Neural progenitor cell (in vitro differentiated cells): ENCODE data around the gene ACER2. TPM values are rescaled to one million over a fixed set of nuclear protein-coding genes. Genes with fewer than 3 reads are reported as not detected.
A peak's percentile ranks its signal among the peaks of the same experiment; 100 is the strongest.

Experiments used
- DNase-seq: peaks from one replicate; pipeline ENCODE4 v3.0.0-alpha.2; 2016; ENCODE audit warnings: low spot score
- H2AFZ ChIP-seq: fragments of 200-600 bp; sonication (generic); replicated peaks from 2 replicates; pipeline ENCODE4 v1.6.1; 2016; ENCODE audit warnings: antibody characterized with exemption
- H3F3A ChIP-seq: fragments of 200-600 bp; sonication (generic); 2 replicates; pipeline ENCODE4 v1.6.1; 2016; ENCODE audit warnings: antibody characterized with exemption, low read depth
- H3K27ac ChIP-seq: fragments of 200-600 bp; sonication (generic); 2 replicates; pipeline ENCODE4 v1.5.1; 2016; ENCODE audit warnings: mild to moderate bottlenecking
- H3K27me3 ChIP-seq: fragments of 200-600 bp; sonication (generic); 2 replicates; pipeline ENCODE4 v1.6.1; 2016; ENCODE audit warnings: mild to moderate bottlenecking, moderate library complexity
- H3K36me3 ChIP-seq: fragments of 200-600 bp; sonication (generic); 2 replicates; pipeline ENCODE4 v1.5.1; 2016
- H3K4me1 ChIP-seq: fragments of 200-600 bp; sonication (generic); 2 replicates; pipeline ENCODE4 v1.6.1; 2016; ENCODE audit warnings: mixed run types
- H3K4me2 ChIP-seq: fragments of 200-600 bp; sonication (generic); 2 replicates; pipeline ENCODE4 v1.6.1; 2016
- H3K4me3 ChIP-seq: fragments of 200-600 bp; sonication (generic); 2 replicates; pipeline ENCODE4 v1.5.1; 2016
- H3K79me2 ChIP-seq: fragments of 200-600 bp; sonication (generic); 2 replicates; pipeline ENCODE4 v1.6.1; 2016; ENCODE audit warnings: low read depth
- H3K9ac ChIP-seq: fragments of 200-600 bp; sonication (generic); 2 replicates; pipeline ENCODE4 v1.6.1; 2016
- H3K9me3 ChIP-seq: fragments of 200-600 bp; sonication (generic); 2 replicates; pipeline ENCODE4 v1.5.1; 2016; ENCODE audit warnings: low read depth
- H4K20me1 ChIP-seq: fragments of 200-600 bp; sonication (generic); 2 replicates; pipeline ENCODE4 v1.6.1; 2016; ENCODE audit warnings: low read depth
- H3K27ac Mint-ChIP-seq: 3 replicates; pipeline ENCODE4 v1.8.0; 2021; ENCODE audit warnings: mixed read lengths
- H3K27me3 Mint-ChIP-seq: 2 replicates; pipeline ENCODE4 v1.8.0; 2022; ENCODE audit warnings: low read depth, mild to moderate bottlenecking, inconsistent platforms, moderate library complexity, mixed read lengths; ENCODE audit not compliant: insufficient read depth
- H3K36me3 Mint-ChIP-seq: 3 replicates; pipeline ENCODE4 v1.8.0; 2021; ENCODE audit warnings: mixed read lengths
- H3K4me1 Mint-ChIP-seq: 3 replicates; pipeline ENCODE4 v1.8.0; 2021; ENCODE audit warnings: mixed read lengths
- H3K4me3 Mint-ChIP-seq: 3 replicates; pipeline ENCODE4 v1.8.0; 2021; ENCODE audit warnings: mild to moderate bottlenecking, moderate library complexity, mixed read lengths
- H3K9me3 Mint-ChIP-seq: 3 replicates; pipeline ENCODE4 v1.8.0; 2020; ENCODE audit warnings: mixed read lengths
- EZH2 ChIP-seq: fragments of 200-600 bp; sonication (generic); IDR thresholded peaks from 2 replicates; pipeline ENCODE4 v1.6.1; 2017; ENCODE audit warnings: antibody characterized with exemption, mild to moderate bottlenecking, moderate library complexity
- EZH2phosphoT487 ChIP-seq: fragments of 200-600 bp; sonication (generic); IDR thresholded peaks from 2 replicates; pipeline ENCODE4 v1.6.1; 2017; ENCODE audit warnings: antibody characterized with exemption
- total RNA-seq: library from RNA; depleted of rRNA; stranded (reverse); fragments of >200 nt; gene quantifications from 2 replicates; pipeline ENCODE4 v1.2.3, GENCODE V29; 2015; ENCODE audit warnings: low replicate concordance
- TF ChIP-seq, protein P1 (sequence below): fragments of 200-600 bp; sonication (generic); IDR thresholded peaks from 2 replicates; pipeline ENCODE4 v1.5.1; 2017; ENCODE audit warnings: antibody characterized with exemption, mild to moderate bottlenecking

Gene ACER2
- total RNA-seq, 1 donor from 2014 or later, result 5.6 TPM

DNA sequence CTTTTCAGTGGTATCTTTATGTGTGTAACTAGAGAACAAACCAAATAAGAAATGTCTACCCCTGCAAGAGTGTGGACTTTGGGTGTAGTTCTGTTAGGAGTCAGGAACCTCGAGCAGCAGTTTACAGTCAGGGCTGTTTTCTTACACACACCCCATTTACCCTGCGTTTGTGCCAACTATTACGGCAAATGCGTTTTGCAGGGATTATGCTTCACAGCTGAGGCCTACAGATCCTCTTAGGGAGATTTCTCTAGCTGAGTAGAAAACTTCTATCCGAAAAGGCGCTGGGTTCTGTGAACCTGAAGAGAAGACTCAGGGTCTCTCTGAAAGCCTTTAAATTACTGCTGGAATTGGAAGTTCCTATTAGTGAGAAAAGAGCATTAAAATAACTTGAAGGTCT lies 51.4 kb downstream of the ACER2 start:
- no peak for DNase-seq
- peaks cover 11% of the 10 kb centered on the region for H3K4me1 ChIP-seq
- no peak overlapping the region for H3K27ac ChIP-seq
- Mint-ChIP-seq H3K27ac (no peak overlapping the region), H3K4me1 (peaks cover 16% of the 10 kb centered on the region), H3K27me3 (peaks cover 6% of the 10 kb centered on the region), H3K4me3 (no peak overlapping the region), H3K36me3 (no peaks in the 10 kb centered on the region), H3K9me3 (peaks cover 6% of the 10 kb centered on the region)
- H3K4me2 ChIP-seq, result no peak overlapping the region
- no peak overlapping the region for H2AFZ ChIP-seq
- no peaks in the 10 kb centered on the region for H3K79me2 ChIP-seq
- no peaks in the 10 kb centered on the region for H3K36me3 ChIP-seq
- H3K27me3 ChIP-seq, result no peaks in the 10 kb centered on the region
- no peaks in the 10 kb centered on the region for H4K20me1 ChIP-seq
- H3K4me3 ChIP-seq, result no peak overlapping the region
- TF ChIP-seq, protein P1, sequence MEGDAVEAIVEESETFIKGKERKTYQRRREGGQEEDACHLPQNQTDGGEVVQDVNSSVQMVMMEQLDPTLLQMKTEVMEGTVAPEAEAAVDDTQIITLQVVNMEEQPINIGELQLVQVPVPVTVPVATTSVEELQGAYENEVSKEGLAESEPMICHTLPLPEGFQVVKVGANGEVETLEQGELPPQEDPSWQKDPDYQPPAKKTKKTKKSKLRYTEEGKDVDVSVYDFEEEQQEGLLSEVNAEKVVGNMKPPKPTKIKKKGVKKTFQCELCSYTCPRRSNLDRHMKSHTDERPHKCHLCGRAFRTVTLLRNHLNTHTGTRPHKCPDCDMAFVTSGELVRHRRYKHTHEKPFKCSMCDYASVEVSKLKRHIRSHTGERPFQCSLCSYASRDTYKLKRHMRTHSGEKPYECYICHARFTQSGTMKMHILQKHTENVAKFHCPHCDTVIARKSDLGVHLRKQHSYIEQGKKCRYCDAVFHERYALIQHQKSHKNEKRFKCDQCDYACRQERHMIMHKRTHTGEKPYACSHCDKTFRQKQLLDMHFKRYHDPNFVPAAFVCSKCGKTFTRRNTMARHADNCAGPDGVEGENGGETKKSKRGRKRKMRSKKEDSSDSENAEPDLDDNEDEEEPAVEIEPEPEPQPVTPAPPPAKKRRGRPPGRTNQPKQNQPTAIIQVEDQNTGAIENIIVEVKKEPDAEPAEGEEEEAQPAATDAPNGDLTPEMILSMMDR, result no peak
- no peak for TF ChIP-seq EZH2
- TF ChIP-seq EZH2phosphoT487, result no peak
- H3K9me3 ChIP-seq, result no peaks in the 10 kb centered on the region
- H3F3A ChIP-seq, result no peaks in the 10 kb centered on the region
- H3K9ac ChIP-seq, result no peak overlapping the region

- peaks cover 6% of the 10 kb centered on the region for H3K9me3 Mint-ChIP-seq
Observed at GRCh38 chr9:19461135-19461534, 52.3 kb downstream of the ACER2 start.

DNA sequence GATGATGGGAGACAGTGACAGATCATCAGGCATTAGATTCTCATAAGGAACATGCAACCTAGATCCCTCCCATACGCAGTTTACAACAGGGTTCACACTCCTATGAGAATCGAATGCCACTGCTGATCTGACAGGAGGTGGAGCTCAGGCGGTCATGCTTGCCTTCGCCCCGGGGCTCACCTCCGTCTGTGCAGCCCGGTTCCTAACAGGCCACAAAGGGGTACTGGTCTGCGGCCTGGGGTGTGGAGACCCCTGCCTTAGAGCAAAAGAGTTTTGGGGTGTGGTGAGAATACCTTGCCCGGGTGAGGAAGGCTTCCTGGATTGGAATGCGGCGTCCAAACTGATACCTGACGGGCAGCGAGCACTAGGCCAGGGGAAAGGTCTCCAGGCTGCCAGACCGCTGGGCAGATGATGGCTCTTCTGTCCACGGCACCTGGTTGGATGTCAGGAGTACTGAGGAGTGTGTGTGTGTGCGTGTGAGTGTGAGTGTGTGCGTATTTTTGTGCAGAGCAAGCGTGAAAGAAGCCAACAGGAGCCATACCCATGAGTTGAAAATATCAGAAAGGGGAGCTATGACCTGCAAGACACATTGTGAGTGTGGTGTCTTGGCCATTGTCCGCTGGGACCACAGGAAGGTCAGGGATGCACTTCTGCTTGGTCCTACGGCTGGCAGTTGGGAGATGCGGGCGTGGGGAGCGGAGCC lies 55.4 kb downstream of the ACER2 start:
- Mint-ChIP-seq H3K9me3 (peaks cover 6% of the 10 kb centered on the region), H3K27me3 (peaks cover 6% of the 10 kb centered on the region), H3K4me1 (peaks cover 8% of the 10 kb centered on the region), H3K36me3 (no peaks in the 10 kb centered on the region), H3K27ac (no peak overlapping the region), H3K4me3 (peak overlapping the region; percentile 89)
- Histone ChIP-seq H4K20me1 (no peaks in the 10 kb centered on the region), H3K27ac (no peak overlapping the region), H3K9ac (no peak overlapping the region), H3K9me3 (no peaks in the 10 kb centered on the region), H3K27me3 (no peaks in the 10 kb centered on the region), H3K4me2 (peak overlapping the region; percentile 73), H3K4me1 (no peaks in the 10 kb centered on the region), H3F3A (no peaks in the 10 kb centered on the region), H3K79me2 (no peaks in the 10 kb centered on the region), H2AFZ (peak overlapping the region; percentile 92), H3K36me3 (no peaks in the 10 kb centered on the region), H3K4me3 (peak overlapping the region; percentile 75)
- DNase-seq, result no peak
- no peak for TF ChIP-seq EZH2phosphoT487
- no peak for TF ChIP-seq EZH2
- TF ChIP-seq, protein P1, result no peak

More at GRCh38 chr9:19461135-19461534, 52.3 kb downstream of the ACER2 start:
- no peak overlapping the region for H3K27ac ChIP-seq
- no peaks in the 10 kb centered on the region for H4K20me1 ChIP-seq
- H3K9ac ChIP-seq, result no peak overlapping the region
- DNase-seq, result no peak
- H3K27ac Mint-ChIP-seq, result no peak overlapping the region
- H2AFZ ChIP-seq, result no peak overlapping the region
- TF ChIP-seq, protein P1, result no peak
- TF ChIP-seq EZH2 (no peak), EZH2phosphoT487 (no peak)
- H3F3A ChIP-seq, result no peaks in the 10 kb centered on the region
- H3K36me3 ChIP-seq, result no peaks in the 10 kb centered on the region
- peaks cover 11% of the 10 kb centered on the region for H3K4me1 ChIP-seq
- H3K27me3 ChIP-seq, result no peaks in the 10 kb centered on the region
- peaks cover 17% of the 10 kb centered on the region for H3K4me1 Mint-ChIP-seq
- H3K79me2 ChIP-seq, result no peaks in the 10 kb centered on the region
- H3K9me3 ChIP-seq, result no peaks in the 10 kb centered on the region
- H3K4me3 ChIP-seq, result no peak overlapping the region
- peaks cover 6% of the 10 kb centered on the region for H3K27me3 Mint-ChIP-seq
- H3K4me3 Mint-ChIP-seq, result no peak overlapping the region
- H3K36me3 Mint-ChIP-seq, result no peaks in the 10 kb centered on the region
- no peak overlapping the region for H3K4me2 ChIP-seq
